ENCODE measurements around the gene KIAA1549. TPM values are rescaled to one million over a fixed set of nuclear protein-coding genes. Genes with fewer than 3 reads are reported as not detected.
"Not testable (repeated sequence)": the region's sequence is repeated elsewhere in the genome, so short reads cannot be mapped to it uniquely, and the experiment has no call there.

KIAA1549 gene
- total and polyA plus RNA-seq, 12 donors = 0.49 to 2.1 (median 1.6) TPM

- 81 to 92% methylated on average over 3 of the region's 3 CpGs for WGBS, 2 donors
- intact Hi-C loops (cut with DNase I) = no loop called here
- TF ChIP-seq CTCF (IDR thresholded peaks at IDR 0.05) = no peak
- DNase-seq (no peak), ATAC-seq (no peak)
- Histone ChIP-seq H3K9me3 (peaks cover 0 to 8% (median 0%) of the 10 kb centered on the region in 11 donors), H3K4me1 (no peaks in the 10 kb centered on the region), H3K36me3 (no peaks in the 10 kb centered on the region), H3K27ac (no peak overlapping the region), H3K27me3 (no peaks in the 10 kb centered on the region), H3K4me3 (no peak overlapping the region)
These were observed 161.6 kb downstream of the KIAA1549 start for GRCh38 chr7:138819625-138820024.

GRCh38 chr7:138816650-138817049 lies 164.5 kb downstream of the KIAA1549 start:
- Histone ChIP-seq H3K27me3 (no peaks in the 10 kb centered on the region), H3K36me3 (no peaks in the 10 kb centered on the region), H3K4me1 (no peaks in the 10 kb centered on the region), H3K4me3 (no peak overlapping the region), H3K27ac (no peak overlapping the region), H3K9me3 (peaks cover 0 to 8% (median 0%) of the 10 kb centered on the region in 11 donors)
- ATAC-seq = no peak
- no peak for DNase-seq
- WGBS, 2 donors = 86 to 96% methylated on average over 1 of the region's 1 CpG
- intact Hi-C loops (cut with DNase I) = no loop called here
- no peak for TF ChIP-seq CTCF (IDR thresholded peaks at IDR 0.05)

- DNase-seq (no peak), ATAC-seq (no peak)
- Histone ChIP-seq H3K4me3 (no peak overlapping the region), H3K9me3 (peaks cover 0 to 8% (median 0%) of the 10 kb centered on the region in 11 donors), H3K4me1 (no peaks in the 10 kb centered on the region), H3K27me3 (no peaks in the 10 kb centered on the region), H3K27ac (no peak overlapping the region), H3K36me3 (no peaks in the 10 kb centered on the region)
- intact Hi-C loops (cut with DNase I) = no loop called here
- 95 to 98% methylated on average over 1 of the region's 1 CpG for WGBS, 2 donors
- no peak for TF ChIP-seq CTCF (IDR thresholded peaks at IDR 0.05)
These were observed 166.3 kb downstream of the KIAA1549 start for GRCh38 chr7:138814816-138815332.

- TF ChIP-seq CTCF (IDR thresholded peaks at IDR 0.05) = no peak
- no peaks in the 10 kb centered on the region for H3K4me1 ChIP-seq
- intact Hi-C loops (cut with DNase I) = no loop called here
- H3K27me3 ChIP-seq = no peaks in the 10 kb centered on the region
- DNase-seq (no peak), ATAC-seq (no peak)
- 74 to 78% methylated on average over 2 of the region's 2 CpGs for WGBS, 2 donors
- H3K9me3 ChIP-seq = no peaks in the 10 kb centered on the region
- H3K4me3 ChIP-seq = no peak overlapping the region
- H3K27ac ChIP-seq = no peak overlapping the region
- H3K36me3 ChIP-seq = no peaks in the 10 kb centered on the region
These were observed 167.2 kb downstream of the KIAA1549 start for GRCh38 chr7:138813945-138814344.

- WGBS, 2 donors = 82 to 85% methylated on average over 2 of the region's 2 CpGs
These were observed 169.9 kb downstream of the KIAA1549 start for GRCh38 chr7:138811327-138811726.

More at GRCh38 chr7:138811327-138811726, 169.9 kb downstream of the KIAA1549 start:
- H3K36me3 ChIP-seq; H3K27ac ChIP-seq; ATAC-seq; H3K27me3 ChIP-seq; H3K4me3 ChIP-seq; H3K4me1 ChIP-seq; intact Hi-C loops (cut with DNase I); DNase-seq: not testable (repeated sequence)
- peaks cover 0 to 11% (median 0%) of the 10 kb centered on the region in 11 donors for H3K9me3 ChIP-seq
